ENCODE data around the gene C4orf54.

C4orf54 gene

DNA sequence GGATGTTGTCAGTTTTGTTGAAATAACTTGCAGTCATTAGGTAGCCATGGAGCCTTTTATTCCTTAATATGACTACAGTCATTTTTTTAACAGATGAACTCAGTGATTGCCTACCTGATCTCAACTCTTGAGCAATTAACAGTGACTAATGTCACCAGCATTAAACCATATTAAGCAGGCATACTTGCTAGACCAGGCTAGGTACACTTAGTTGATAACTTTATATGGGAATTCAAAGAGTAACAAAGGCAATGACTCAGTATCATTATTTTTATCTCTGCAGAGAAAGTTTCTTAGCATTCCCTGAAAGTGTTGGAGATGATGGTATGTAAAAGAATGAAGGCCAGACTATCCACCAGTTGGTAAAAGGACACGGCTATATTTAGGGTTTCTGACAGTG, at the start of gene C4orf54:
TSS of gene C4orf54 (minus strand) at position 31 of the 400 bp plus-strand sequence. CDS start 3,180 bp downstream, outside the sequence.
- DNase-seq: no peak

DNA sequence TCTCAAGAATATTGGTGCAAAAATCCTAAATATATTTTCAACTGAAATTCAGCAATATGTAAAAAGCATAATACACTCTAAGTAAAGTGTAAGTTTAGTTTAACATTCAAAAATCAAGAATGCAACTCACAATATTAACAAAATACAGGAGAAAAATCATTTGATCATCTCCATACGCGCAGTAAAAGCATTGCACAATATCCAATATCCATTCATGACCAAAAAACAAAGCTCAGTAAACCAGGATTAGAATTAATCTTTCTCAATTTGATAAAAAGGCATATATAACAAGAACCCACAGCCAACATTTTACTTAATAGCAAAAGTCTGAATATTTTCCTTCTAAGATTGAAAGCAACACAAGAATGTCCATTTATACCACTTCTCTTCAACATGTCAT, 48.3 kb upstream of the C4orf54 start:
- DNase-seq: no peak

DNA sequence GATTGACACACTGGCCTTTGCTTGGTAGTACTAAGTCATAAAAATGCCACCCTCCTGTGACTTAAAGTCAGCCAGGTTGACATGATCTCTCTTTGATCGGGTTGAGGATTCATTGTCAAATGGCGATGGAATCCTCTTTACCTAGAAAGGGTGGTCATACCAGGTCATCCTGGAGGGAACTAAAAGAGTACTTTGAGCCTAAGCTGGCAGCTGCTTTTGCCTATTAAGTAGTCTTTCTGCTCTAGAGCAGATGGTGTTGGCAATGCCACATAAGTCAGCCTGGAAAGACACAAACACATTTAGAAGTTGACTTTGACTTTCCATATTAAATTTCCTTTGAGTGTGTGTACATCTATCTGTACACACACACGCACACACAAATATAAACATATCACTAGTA, 39.2 kb upstream of the C4orf54 start:
- no peak for DNase-seq

DNA sequence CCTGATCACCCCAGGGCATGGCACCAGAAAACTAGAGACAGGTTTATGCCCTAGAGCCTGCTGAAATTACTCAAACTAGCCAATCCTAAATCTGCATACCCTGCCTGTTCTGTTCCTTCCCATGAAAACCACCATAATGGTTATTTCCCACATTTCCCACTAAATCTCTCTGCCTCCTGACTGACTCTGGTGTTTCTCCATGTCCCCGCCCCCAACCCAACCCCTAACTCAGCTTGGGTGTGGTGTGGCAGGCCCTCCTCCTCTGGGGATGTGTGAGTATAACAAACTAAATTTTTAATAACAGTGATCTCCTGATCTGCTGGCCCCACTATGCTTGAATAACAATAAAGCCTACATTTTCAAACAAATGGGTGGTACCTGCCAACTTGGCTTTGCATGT, 35.5 kb upstream of the C4orf54 start:
- no peak for DNase-seq

DNA sequence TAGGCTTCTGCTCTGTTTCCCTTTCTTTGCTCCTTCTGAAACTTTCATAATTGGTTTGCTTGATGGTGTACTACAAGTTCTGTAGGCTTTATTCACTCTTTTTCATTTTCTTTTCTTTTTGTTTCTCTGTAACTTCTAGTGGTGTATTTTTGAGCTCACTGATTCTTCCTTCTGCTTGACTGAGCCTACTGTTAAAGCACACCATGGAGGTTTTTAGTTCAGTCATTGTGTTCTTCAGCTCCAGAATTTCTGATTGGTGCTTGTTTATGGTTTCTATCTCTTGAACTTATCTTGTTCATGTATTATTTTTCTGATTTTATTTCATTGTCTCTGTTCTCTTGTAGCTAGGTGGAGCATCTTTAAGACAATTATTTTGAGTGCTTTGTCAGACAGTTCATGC, 33.4 kb upstream of the C4orf54 start:
- no peak for DNase-seq

DNA sequence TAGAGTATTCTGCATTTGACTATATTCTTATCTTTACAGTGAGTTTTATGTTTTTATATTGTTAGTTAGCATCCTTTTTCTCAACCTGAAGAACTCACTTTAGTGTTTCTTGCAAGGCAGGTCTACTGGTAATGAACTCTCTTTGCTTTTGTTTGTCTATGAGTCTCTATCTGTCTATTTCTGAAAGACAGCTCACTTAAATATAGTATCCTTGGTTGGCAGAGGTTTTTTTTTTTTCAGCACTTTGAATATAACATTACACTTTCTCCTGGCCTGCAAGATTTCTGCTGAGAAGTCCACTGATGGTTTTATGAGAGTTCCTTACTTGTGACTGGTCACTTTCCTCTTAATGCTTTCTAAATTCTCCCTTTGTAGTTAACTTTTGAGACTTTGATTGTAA, 32.8 kb upstream of the C4orf54 start:
- DNase-seq: no peak

DNA sequence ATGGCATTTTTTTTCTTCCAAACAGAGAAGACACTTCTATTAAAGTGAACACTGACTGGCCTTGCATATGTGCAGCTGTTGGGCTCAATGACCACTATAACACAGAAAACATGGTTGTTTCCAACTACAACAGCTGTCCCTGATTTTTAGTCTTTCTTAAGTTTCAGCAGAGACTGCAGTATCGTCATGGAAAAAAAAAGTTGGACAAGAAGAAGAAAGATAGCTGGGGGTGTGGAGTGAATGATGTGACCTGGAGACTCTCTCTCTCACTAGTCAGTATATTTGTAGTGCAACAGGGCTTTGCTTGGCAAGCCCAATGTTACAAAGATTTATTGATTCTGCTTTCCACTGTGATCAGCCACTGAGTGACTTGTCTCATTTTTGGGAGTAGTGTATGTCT, 29.5 kb upstream of the C4orf54 start:
- no peak for DNase-seq

DNA sequence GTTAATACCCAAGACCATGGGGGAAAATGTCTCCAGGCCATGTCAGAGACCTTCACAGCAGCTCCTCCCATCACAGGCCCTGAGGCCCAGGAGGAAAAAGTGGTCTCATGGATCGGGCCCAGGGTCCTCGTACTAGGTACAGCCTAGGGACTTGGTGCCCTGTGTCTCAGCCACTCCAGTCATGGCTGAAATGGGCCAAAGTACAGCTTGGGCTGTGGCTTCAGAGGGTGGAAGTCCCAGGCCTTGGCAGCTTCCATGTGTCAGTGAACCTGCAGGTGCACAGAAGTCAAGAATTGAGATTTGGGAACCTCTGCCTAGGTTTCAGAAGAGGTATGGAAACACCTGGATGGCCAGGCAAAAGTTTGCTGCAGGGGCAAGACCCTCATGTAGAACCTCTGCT, 27.6 kb upstream of the C4orf54 start:
- DNase-seq: no peak

DNA sequence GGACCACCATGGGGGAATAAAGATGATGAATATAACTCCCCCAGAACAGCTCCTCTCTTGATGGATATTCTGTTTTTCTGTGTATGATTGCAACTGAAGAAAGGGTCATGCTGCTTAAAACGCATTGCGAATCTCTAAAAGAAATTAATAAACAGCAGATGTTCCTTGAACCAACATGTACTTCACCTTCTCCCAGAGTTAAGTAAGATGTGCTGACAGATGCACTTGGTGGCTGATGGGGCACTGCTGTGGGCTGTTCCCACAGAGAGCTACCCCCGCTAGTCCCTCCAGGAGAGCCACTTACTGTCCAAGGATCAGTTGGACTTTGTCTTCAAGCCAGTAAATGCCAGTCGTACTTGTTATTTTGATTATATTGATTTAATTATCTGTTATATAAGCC, 26.3 kb upstream of the C4orf54 start:
- no peak for DNase-seq

DNA sequence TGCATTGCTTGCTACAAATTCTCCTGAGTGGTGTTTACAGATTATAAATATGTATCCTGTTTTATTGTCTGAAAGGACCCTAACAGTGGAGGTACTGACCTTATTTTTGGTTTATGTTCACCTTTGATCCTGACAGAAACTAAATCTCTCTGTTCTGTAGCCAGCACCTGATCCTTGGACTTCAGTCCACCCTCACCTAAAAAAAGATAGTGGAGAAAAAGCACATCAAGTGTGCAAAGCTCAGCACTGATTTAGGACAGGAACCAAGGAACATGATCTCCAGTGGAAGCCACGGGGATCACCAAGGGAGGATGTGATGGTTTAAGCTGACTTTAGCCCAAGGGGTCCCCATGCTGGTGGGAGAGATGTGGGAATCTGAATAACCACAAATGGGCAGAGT, 22.3 kb upstream of the C4orf54 start:
- DNase-seq: no peak

DNA sequence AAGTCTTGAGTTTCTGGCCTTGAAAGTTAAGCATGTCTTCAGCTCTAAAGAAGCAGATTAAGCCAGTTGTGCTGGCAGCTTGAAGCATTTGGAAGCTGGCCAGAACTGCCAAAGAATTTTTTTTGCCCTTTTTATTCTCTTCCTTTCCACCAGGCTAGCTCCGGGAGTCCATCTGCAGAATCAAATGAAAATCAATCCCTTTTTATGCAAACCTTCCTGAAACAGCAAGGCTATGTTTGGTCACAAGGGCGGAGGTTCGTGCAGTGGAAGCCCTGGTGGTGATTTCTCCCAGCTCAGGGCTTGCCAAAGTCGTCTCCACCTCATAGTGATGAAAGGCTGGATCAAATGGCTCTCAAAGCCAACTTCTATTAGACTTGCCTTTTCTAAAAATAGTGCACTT, 21.6 kb upstream of the C4orf54 start:
- no peak for DNase-seq

DNA sequence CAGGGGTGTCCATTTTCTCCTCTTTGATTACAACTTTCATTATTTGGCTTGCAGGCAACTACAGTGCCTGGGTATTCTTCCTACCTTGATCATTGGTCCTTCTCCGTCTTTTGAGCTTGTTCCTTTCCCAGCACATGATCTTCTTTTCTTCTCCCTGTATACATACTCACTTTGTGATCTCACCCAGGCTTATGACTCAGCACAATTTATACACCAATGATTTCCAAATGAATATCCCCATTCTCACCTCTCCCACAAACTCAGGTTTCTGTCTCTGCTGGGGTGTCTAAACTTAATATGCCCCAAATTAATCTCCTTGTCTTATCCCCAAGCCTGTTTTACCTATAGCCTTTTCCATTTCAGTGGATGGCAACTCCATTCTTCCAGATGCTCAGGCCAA, 19.5 kb upstream of the C4orf54 start:
- no peak for DNase-seq

DNA sequence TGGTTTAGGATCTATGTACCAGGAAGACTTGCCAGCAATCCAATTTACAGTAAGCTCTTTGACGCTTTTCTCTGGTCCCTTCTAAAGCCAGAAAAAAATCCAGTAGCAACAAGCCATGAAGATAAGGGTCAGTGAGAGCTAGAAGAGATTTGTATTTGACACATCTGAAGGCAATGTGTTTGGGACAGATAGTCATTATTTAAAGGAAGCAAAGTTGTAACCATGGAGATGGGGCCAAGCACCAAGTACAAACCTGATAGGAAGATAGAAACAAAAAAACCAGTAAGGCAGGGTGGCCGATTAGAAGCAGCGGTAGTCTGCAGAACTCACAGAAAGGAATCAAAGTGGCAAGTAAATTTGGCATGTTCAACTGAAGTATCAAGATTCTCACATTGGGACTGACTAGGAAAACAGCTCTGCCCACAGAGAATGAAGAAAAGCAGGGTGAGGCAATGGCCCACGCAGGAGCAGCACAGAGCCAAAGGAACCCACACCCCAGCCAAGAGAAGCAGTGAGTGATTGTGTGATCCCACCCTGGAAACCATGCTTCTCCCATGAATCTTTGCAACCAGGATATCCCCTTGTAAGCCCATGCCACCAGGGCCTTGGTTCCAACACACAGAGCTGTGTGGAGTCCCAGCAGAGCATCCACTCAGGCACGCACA, 12.9 kb upstream of the C4orf54 start:
- DNase-seq: no peak

DNA sequence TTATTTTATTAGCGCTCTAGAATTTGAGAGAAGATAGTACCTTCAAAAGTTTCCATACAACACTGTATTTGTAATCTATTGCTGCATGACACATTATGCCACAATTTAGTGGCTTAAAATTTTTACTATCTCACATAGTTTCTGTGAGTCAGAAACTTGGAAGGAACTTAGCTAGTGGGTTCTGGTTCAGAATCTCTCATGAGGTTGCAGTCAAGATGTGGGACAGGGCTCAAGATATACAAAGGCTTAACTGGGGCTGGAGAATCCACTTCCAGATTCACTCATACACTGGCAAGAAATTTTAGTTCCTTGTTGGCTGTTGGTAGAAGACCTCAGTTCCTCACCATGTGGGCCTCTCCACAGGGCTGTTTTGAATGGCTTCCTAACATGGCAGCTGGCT, 11.5 kb upstream of the C4orf54 start:
- DNase-seq: no peak

DNA sequence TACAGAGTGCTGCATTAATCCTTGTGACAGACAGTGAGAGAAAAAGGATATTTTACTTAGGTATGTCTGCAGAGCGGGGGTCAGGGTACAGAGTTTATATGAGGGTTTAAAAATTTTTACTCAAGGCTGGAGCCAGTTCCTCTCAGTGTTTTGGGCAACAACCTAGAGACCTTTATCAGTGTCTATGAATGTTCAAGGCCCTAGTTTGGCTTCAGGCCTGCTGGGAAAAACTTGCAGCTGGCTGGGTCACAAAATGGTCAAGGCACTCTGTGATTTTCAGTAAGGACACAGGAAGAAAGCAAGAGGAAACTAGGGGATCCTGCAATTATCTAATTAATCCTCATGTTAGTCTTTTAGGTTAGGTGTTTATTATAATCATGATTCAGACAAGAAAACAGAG, 10.8 kb upstream of the C4orf54 start:
- DNase-seq: no peak

DNA sequence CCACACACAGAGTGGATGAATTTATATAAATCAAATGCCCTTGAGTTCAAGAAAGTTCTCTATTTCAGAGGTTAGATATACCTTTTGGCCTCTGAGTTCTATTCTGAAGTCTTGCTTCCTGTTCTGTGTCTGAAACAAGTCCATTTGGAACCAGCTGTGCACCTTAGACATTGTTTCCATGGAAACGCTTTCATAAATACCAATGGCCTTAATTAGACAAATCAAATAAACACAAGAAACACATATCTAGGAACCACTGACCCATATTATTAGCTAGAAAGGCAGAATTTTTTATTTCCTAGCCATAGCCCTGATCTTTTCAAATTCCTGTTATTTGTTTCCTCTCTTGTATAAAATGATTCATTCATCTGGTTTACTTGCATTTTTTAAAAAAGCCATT, 8.4 kb upstream of the C4orf54 start:
- DNase-seq: no peak

DNA sequence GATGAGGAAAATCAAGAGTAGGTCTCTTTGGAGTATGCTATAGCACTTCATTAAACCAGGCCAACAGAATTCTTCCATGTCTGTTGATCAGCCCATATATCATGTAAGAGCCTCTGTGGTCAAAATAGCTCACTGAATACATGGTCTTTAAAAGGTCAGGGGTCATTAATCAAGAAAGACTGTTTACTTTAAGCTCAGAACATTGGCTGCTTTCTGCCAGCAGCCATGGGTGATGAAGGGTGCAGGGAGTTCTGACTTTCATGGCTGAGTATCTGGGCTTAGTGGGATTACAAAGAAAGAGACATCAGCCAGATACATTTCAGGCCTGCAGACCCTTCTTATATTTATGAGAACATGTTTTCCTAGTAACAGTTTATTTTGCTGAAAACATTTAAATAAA, 7.1 kb upstream of the C4orf54 start:
- no peak for DNase-seq

DNA sequence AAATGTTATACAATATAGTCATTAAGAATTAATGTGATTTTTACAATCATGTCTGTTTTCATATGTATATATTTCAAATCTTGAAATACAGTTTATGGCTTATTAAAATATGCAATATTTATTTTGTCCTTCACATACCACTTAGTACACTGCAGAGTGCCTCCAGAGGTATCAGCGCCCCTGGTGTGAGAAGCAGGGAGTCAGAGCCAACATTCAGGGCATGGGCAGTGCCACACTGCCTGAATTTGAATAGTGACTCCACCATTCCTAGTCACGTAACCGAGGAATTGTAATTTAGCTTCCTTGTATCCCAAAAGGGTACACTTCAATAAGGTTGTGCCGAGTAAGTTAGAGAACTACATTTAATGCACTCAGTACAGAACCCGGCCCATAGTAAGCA, 4.3 kb upstream of the C4orf54 start:
- no peak for DNase-seq

DNA sequence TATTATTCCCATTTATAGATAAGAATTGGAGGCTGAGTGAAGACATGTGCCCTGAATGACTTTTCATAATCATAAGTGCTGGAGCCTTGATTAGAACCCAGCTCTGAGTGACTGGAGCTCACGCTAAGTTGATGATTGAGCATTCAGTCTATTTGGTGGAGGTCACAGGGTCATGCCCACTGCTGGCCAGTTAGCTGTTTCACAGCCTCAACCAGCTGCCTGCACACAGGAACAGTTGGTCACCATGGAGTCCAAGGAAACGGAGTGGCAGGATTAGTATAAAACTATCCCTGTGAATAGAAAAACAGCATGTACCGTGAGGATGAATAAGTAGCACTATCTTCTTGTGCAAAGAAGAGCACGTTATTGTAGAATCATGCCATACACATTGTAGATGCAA, 1.0 kb upstream of the C4orf54 start:
- no peak for DNase-seq

DNA sequence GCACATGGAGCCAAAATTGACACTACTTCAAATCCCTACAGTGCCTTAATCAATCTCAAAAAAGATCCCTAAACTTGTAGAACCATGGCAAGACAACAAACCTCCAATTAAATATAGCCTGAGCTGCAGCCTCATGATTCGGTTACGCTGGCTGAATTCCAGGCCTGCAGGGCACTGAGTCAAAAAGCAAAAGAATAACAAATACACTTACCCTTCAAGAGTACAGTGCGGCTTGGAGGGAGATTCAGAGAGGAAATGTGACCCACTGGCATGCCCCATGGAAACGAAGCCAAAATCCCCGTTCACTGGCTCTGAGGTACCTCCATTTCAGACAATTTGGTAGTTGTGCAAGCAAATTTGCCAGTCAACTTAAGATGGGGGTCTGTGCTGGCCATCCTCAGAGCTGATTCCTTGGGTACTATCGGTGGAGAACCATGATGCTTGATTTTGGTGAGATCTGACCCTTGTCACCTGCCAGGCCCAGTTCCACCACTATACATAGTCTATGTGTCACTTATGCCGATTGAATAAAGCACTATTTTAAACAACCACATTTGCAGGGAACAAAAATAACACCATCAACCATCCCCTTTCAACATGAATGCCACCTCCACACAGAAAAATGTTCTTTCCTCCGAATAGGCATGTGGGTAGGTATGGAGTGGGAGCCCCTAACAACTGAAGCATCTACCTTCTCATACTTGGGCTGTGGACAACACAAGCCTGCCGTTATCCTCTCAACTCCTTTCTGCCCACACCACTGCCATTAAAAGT, 2.1 kb downstream of the C4orf54 start:
- no peak for DNase-seq

DNA sequence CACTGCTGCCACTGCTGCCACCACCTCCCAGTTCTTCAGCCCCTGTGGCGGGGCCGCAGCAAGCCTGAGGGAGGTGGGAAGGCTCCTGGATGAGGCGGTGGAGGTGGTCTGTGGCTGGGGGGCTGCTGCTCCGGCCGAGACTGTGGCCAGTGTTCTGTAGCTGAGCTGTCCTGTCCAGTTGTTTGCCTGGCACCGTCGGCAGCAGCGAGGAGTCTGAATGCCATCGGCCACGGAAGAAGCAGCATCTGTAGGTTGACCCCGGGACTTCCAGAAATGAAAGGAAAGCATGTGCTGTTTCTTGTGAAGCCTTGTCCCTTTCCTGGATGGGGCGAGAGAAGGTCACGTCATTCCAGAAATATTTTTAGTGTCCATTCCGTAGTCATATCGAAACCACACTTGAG, 3.3 kb downstream of the C4orf54 start:
- DNase-seq: no peak

DNA sequence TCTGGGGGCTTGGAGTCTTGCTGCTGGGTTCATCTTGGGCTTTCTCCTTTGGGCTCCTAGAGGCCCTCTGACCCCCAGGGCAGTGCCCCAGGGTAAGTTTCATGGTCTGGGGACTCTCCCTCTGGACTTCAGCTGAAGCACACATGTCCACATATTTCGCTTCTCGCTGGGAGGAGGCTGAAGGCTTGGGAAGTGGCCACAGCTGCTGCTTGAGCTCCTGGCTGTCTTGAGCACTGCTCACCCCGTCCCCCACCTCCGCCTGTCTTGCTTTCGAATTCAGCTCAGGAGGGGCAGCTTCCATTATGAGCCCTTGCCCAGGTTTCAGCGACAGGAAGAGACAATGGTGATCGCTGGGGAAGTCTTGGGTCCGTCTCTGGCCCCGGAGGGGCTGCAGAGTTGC, 3.7 kb downstream of the C4orf54 start:
- DNase-seq: no peak

DNA sequence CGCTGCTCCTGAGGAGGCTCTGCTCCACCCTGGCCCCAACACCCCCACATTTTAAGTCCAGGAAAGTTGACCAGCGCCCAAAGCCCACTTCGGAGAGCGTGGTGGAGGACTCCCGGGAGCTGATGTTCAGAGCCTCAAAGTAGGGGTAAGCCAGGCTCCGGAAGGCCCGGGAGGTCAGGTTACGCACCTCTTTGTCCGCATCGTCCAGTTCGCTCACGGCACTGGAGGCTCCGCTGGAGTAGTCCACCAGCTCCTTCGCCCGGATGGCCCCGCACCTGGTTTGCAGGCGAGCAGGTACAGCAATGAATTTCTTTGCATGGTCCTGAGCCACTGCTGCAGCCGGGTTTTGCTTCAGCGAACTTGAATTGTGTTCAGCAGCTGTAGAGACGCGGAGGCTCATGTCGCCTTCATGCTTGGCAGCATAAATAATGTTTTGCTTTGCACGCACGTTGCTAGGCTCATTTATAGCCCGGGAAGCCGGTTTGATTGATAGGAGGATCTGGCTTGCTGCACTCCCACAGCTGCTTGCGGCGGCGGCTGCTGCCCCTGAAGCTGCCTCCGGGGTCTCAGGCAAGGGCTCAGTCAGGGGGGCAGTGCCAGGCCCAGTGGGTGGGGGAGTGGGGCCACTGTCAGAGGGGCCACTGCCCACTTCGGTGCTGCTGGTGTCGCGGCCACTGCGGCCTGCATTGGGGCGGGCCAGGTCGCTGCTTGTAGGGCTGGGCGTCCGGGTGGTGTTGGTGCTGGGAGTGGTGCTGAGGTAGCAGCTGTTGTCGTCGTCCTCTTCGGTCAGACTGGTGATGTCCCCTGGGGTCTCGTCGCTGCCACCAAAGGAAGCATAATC, 4.8 kb downstream of the C4orf54 start:
- no peak for DNase-seq

Measured in CD4-positive, alpha-beta T cell treated with Interleukin-17A for 1 hour (primary cell).